GM12878 (cell line): ENCODE measurements around the gene CNTN2. TPM values are rescaled to one million over a fixed set of nuclear protein-coding genes. Genes with fewer than 3 reads are reported as not detected.

Experiments used
- ATAC-seq: fragments of 200-7000 bp; cut with Tn5 transposase; 3 replicates; pipeline ENCODE4 v1.9.1; 2020; ENCODE audit warnings: mild to moderate bottlenecking, moderate library complexity
- BruUV-seq: library from RNA; stranded (reverse); fragments of 400-500 nt; replicated peaks from 2 replicates; lab custom pipeline; 2021; lab: Mats Ljungman, UMichigan
- CTCF ChIA-PET: fragments of 300-600 bp; sonication (Branson Sonifier 250); formaldehyde crosslinking; extraction: SDS; loops from one replicate; lab custom pipeline; 2021; ENCODE audit warnings: inconsistent platforms; lab: Yijun Ruan, JAX
- POLR2A ChIA-PET: fragments of 350-600 bp; formaldehyde crosslinking; extraction: SDS; loops from one replicate; lab custom pipeline; 2021; ENCODE audit warnings: inconsistent platforms; lab: Charles Lee
- RAD21 ChIA-PET: fragments of 300-600 bp; sonication (Branson Sonifier 250); formaldehyde crosslinking; loops from one replicate; lab custom pipeline; 2023; ENCODE audit warnings: antibody characterized with exemption; ENCODE audit not compliant: unreplicated experiment; lab: Charles Lee
- SMC1A ChIA-PET: fragments of 300-600 bp; sonication (Branson Sonifier 250); formaldehyde crosslinking; loops from one replicate; lab custom pipeline; 2023; ENCODE audit not compliant: unreplicated experiment, uncharacterized antibody; lab: Charles Lee
- DNase-seq: peaks from one replicate; pipeline ENCODE4 v3.0.0-alpha.2; 2011; ENCODE audit warnings: low read depth, low spot score
- FAIRE-seq: peaks from 3 replicates; lab custom pipeline; 2011; peaks lifted over from hg19 to GRCh38; lab: Jason Lieb, UNC
- H2AFZ ChIP-seq: 2 replicates; pipeline ENCODE4 v1.6.0; 2011; ENCODE audit warnings: low read depth, low read length, control low read depth; ENCODE audit not compliant: control insufficient read depth
- H3K27ac ChIP-seq: 2 replicates; pipeline ENCODE4 v1.5.1; 2011; ENCODE audit warnings: control low read depth; ENCODE audit not compliant: control insufficient read depth, insufficient read depth
- H3K27me3 ChIP-seq, 2 experiments: replicated peaks in 1 of 2; 2 replicates each; pipeline versions ENCODE4 v1.6.0 to v1.6.1; 2011; ENCODE audit warnings: low read length in 1 of 2; ENCODE audit not compliant: control insufficient read depth in 2 of 2, insufficient read depth in 2 of 2
- H3K36me3 ChIP-seq, 2 experiments: 2 replicates each; pipeline ENCODE4 v1.5.1; 2011; ENCODE audit warnings: low read length in 1 of 2; ENCODE audit not compliant: control insufficient read depth in 2 of 2, insufficient read depth in 2 of 2
- H3K4me1 ChIP-seq: 2 replicates; pipeline ENCODE4 v1.6.1; 2011; ENCODE audit warnings: mild to moderate bottlenecking, low read length, moderate library complexity, mixed read lengths; ENCODE audit not compliant: control insufficient read depth, insufficient read depth
- H3K4me2 ChIP-seq: 2 replicates; pipeline ENCODE4 v1.6.0; 2011; ENCODE audit warnings: control low read depth; ENCODE audit not compliant: control insufficient read depth, insufficient read depth
- H3K4me3 ChIP-seq: fragments of 200-600 bp; sonication (generic); 2 replicates; pipeline ENCODE4 v1.5.1; 2016
- H3K79me2 ChIP-seq: 2 replicates; pipeline ENCODE4 v1.6.0; 2011; ENCODE audit warnings: low read length; ENCODE audit not compliant: control insufficient read depth, insufficient read depth
- H3K9ac ChIP-seq: 2 replicates; pipeline ENCODE4 v1.8.0; 2011; ENCODE audit warnings: low read length, control low read depth, mixed read lengths; ENCODE audit not compliant: control insufficient read depth, insufficient read depth
- H3K9me3 ChIP-seq: replicated peaks from 3 replicates; pipeline ENCODE4 v1.5.1; 2011; ENCODE audit warnings: mild to moderate bottlenecking, low read length; ENCODE audit not compliant: control insufficient read depth, insufficient read depth
- H4K20me1 ChIP-seq: 2 replicates; pipeline ENCODE4 v1.6.0; 2011; ENCODE audit not compliant: control insufficient read depth, insufficient read depth
- BRCA1 ChIP-seq: IDR thresholded peaks from 2 replicates; pipeline ENCODE4 v1.6.1; 2011; ENCODE audit warnings: low read depth, low read length, improper control_type of control experiment
- CEBPB ChIP-seq, 2 experiments: fragments of 150-350 bp in 1 of 2; IDR thresholded peaks; 2 replicates each; pipeline ENCODE4 v1.6.1; 2012 to 2014; ENCODE audit warnings: low read depth in 2 of 2, low read length in 2 of 2, borderline replicate concordance in 1 of 2, inconsistent platforms in 1 of 2
- EGR1 ChIP-seq, 2 experiments: IDR thresholded peaks; 1 replicate in 1 of 2; 2 replicates in 1 of 2; pipeline ENCODE4 v1.6.1; 2011 to 2012; ENCODE audit warnings: low read depth in 2 of 2, low read length in 2 of 2, borderline replicate concordance in 1 of 2, mild to moderate bottlenecking in 1 of 2, moderate library complexity in 1 of 2
- HDAC2 ChIP-seq: fragments of 200-600 bp; sonication (generic); IDR thresholded peaks from 2 replicates; pipeline ENCODE4 v1.6.1; 2017
- LARP7 ChIP-seq: fragments of 450-650 bp; IDR thresholded peaks from 2 replicates; pipeline ENCODE4 v1.6.1; 2017; ENCODE audit warnings: mild to moderate bottlenecking
- NRF1 ChIP-seq: conservative IDR thresholded peaks from 2 replicates; pipeline ENCODE4 v1.6.1; 2011; ENCODE audit warnings: mild to moderate bottlenecking, low read depth, low read length, improper control_type of control experiment
- PRDM15 ChIP-seq: fragments of 450-650 bp; formaldehyde crosslinking; IDR thresholded peaks from 2 replicates; pipeline ENCODE4 v1.4.0; 2020; ENCODE audit warnings: mild to moderate bottlenecking, moderate library complexity
- RELB ChIP-seq: fragments of 450-650 bp; IDR thresholded peaks from 2 replicates; pipeline ENCODE4 v1.6.1; 2017; ENCODE audit warnings: low read depth, mild to moderate bottlenecking, moderate library complexity
- RFX5 ChIP-seq: IDR thresholded peaks from 2 replicates; pipeline ENCODE4 v1.6.1; 2011; ENCODE audit warnings: low read depth, low read length, improper control_type of control experiment
- SMC3 ChIP-seq: IDR thresholded peaks from 2 replicates; pipeline ENCODE4 v1.6.1; 2011; ENCODE audit warnings: low read length, improper control_type of control experiment, borderline replicate concordance
- ZNF217 ChIP-seq: fragments of 450-650 bp; IDR thresholded peaks from 2 replicates; pipeline ENCODE4 v1.6.1; 2017; ENCODE audit warnings: antibody characterized with exemption, mild to moderate bottlenecking
- ZNF592 ChIP-seq: fragments of 450-650 bp; IDR thresholded peaks from 2 replicates; pipeline ENCODE4 v1.6.1; 2017; ENCODE audit warnings: mild to moderate bottlenecking, moderate library complexity
- ZSCAN29 ChIP-seq: fragments of 450-650 bp; IDR thresholded peaks from 2 replicates; pipeline ENCODE4 v1.6.1; 2017; ENCODE audit warnings: mild to moderate bottlenecking, moderate library complexity
- ZZZ3 ChIP-seq: IDR thresholded peaks from 2 replicates; pipeline ENCODE4 v1.6.1; 2011; ENCODE audit warnings: low read depth; ENCODE audit not compliant: control insufficient read depth, insufficient read length
- WGBS: methylation state at CpG from one replicate; pipeline ENCODE4 v1.1.6; 2016; ENCODE audit warnings: low lambda C conversion rate; ENCODE audit not compliant: insufficient replicate concordance, insufficient coverage; ENCODE audit errors: missing lambda C conversion rate; 5-methylcytosine and 5-hydroxymethylcytosine counted together
- in situ Hi-C: fragments of 300-500 bp; cut with MboI; formaldehyde crosslinking; loops from 9 replicates; pipeline ENCODE4 v1.14.3; 2018; ENCODE audit warnings: mixed read lengths
- intact Hi-C: fragments of 100-400 bp; cut with micrococcal nuclease; formaldehyde crosslinking; loops from one replicate; pipeline ENCODE4 v1.14.2; 2022; ENCODE audit not compliant: unreplicated experiment
- polyA plus RNA-seq, 11 experiments: library from polyadenylated mRNA; depleted of rRNA in 4 of 11; unstranded in 6 of 11; stranded (reverse) in 5 of 11; fragments of >200 nt; fragmentation: Nextera tagmentation in 4 of 11; fragmentation: Illumina TruSeq in 1 of 11; extraction: Ambion mirVana in 4 of 11; extraction: Trizol in 1 of 11; gene quantifications; 1 replicate in 1 of 11; 2 replicates in 10 of 11; pipeline versions ENCODE4 v1.2.1 to v1.2.3, GENCODE V29; 2011 to 2016; ENCODE audit warnings: inconsistent platforms in 2 of 11, missing spikeins in 2 of 11, low read depth in 1 of 11
- total RNA-seq, 4 experiments: library from RNA; depleted of rRNA in 3 of 4; stranded (reverse); fragments of >200 nt in 3 of 4; fragmentation: Illumina TruSeq in 1 of 4; extraction: Trizol in 1 of 4; gene quantifications; 2 replicates each; pipeline versions ENCODE4 v1.2.1 to v1.2.3, GENCODE V29; 2013 to 2021

CNTN2 gene
- total and polyA plus RNA-seq, 10 of the 15 experiments (the other 5 are each of a cell fraction or from before 2014, with no cell fraction given), result 0.03 TPM; not detected in 9

- TF ChIP-seq ZNF592, result no peak
- no peak for TF ChIP-seq LARP7
- no peak for TF ChIP-seq ZZZ3
- TF ChIP-seq CEBPB (IDR thresholded peaks at IDR 0.05; ENCODE audit: borderline replicate concordance in 1 of 2, low read depth in 2 of 2, low read length in 2 of 2), result no peak
Observed at GRCh38 chr1:205071801-205072200, 28.8 kb downstream of the CNTN2 start (continued).

GRCh38 chr1:205072286-205072685 lies 29.3 kb downstream of the CNTN2 start:
- no peaks in the 10 kb centered on the region for H4K20me1 ChIP-seq
- no TSS peak for BruUV-seq
- H3K9me3 ChIP-seq, result no peaks in the 10 kb centered on the region
- ChIA-PET RAD21 (interaction anchor here (0.5 to 1.0 kb wide), 4 partner anchors 11 to 184 kb away, joined by 3 read pairs; no protein-coding TSS in a partner anchor), SMC1A (interaction anchor here (1.0 kb wide), 1 partner anchor 11 kb away, joined by 3 read pairs; no protein-coding TSS in a partner anchor), CTCF (interaction anchor here (1.6 to 8.9 kb wide), 2 partner anchors 10 to 184 kb away, joined by 4 to 65 read pairs; no protein-coding TSS in a partner anchor), POLR2A (no interaction called here)
- H3K4me1 ChIP-seq, result no peaks in the 10 kb centered on the region
- in situ Hi-C loops (no loop called here), intact Hi-C loops (no loop called here)
- ATAC-seq (no peak), DNase-seq (no peak), FAIRE-seq (no peak)
- 42% methylated on average over 9 of the region's 9 CpGs for WGBS
- H3K9ac ChIP-seq, result no peak overlapping the region
- no peak overlapping the region for H2AFZ ChIP-seq
- no peaks in the 10 kb centered on the region for H3K79me2 ChIP-seq
- no peak overlapping the region for H3K4me3 ChIP-seq
- no peak overlapping the region for H3K4me2 ChIP-seq
- no peak overlapping the region for H3K27ac ChIP-seq
- no peaks in the 10 kb centered on the region for H3K27me3 ChIP-seq
- H3K36me3 ChIP-seq, result no peaks in the 10 kb centered on the region
- no peak for TF ChIP-seq RELB
- TF ChIP-seq HDAC2, result no peak
- TF ChIP-seq EGR1 (IDR thresholded peaks at IDR 0.05; ENCODE audit: borderline replicate concordance in 1 of 2, low read depth in 2 of 2, low read length in 2 of 2), result no peak
- TF ChIP-seq RFX5, result no peak
- TF ChIP-seq ZNF217, result no peak
- TF ChIP-seq BRCA1, result no peak
- no peak for TF ChIP-seq PRDM15 (CRISPR knock-in tag)
- TF ChIP-seq NRF1, result no peak
- no peak for TF ChIP-seq SMC3
- no peak for TF ChIP-seq ZSCAN29
